Activated T-helper 1 cell treated with Interleukin-2 at 50 U/mL for 16 hours (primary cell): ENCODE results near the gene AAR2.

Source experiments
- DNase-seq: peaks from one replicate; pipeline ENCODE4 v3.0.0-alpha.2; 2020; ENCODE audit warnings: low read depth

AAR2 gene

DNA sequence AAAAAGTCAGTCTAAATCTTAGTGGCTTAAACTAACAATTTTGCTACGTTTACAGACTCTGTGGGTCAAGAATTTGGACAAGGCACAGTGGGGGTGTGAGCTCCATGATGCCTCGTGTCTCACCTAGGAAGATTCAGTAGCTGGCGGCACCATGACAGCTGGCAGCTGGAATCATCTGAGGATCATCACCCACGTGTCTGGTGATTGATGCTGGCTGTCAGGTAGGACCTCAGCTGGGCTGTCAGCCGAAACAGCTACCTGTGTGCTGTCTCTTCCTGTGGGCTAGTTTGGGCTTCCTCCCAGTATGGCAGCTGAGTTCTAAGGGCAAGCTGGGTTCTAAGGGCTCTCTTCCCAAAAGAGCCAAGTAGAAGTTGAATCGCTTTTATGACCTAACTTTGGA lies 43.5 kb downstream of the AAR2 start:
- DNase-seq, result no peak

- no peak for DNase-seq
These were observed 45.6 kb downstream of the AAR2 start for GRCh38 chr20:36281785-36282380.

DNA sequence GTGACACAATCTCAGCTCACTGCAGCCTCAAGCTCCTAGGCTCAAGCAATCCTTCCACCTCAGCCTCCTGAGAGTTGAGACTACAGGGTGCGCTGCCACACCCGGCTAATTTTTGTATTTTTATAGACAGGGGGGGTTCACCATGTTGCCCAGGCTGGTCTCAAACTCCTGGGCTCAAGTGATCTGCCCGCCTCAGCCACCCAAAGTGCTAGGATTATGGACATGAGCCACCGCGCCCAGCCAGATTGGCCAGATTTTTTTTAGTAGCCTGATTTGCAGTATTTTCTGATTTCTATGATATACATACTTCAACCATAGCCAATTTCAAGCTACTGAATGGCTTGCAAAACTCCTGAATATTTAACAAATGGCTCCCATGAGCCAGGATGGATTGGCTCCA lies 48.5 kb downstream of the AAR2 start:
- no peak for DNase-seq

DNA sequence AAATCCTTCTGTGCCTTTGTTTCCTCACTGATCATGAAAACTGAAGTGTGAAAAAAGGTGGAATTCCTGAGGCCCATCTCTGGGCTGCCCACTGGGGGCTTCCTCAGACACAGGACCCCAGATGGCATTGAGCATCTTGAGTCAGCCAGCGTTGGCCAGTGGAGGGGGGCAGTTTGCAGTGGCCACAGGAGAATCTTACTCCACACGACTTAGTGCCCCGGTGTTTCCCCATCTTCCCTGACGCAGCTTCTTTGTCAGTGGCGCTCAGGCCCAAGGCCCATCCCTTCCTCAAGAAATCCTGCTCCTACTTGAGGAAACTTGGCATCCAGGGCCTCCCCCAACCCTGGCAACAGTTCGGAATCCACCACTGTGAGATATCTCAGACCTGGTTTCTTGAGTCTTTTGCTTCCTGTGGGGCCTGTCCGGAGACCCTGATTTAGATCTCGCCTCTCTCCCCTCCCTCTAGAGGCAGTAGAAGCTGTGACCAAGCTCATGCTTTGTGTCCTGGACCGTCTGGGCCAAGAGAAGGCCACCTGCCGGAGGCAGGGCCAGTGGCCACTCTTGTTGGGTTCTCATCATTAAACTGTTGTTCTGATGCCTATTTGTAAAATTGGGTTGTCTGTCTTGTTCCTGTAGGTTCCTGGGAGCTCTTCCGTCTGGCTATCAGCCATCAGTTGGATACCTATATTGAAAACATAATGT lies 49.6 kb downstream of the AAR2 start:
- no peak for DNase-seq

- DNase-seq, result no peak
These were observed 61.4 kb downstream of the AAR2 start for GRCh38 chr20:36297656-36298055.

DNA sequence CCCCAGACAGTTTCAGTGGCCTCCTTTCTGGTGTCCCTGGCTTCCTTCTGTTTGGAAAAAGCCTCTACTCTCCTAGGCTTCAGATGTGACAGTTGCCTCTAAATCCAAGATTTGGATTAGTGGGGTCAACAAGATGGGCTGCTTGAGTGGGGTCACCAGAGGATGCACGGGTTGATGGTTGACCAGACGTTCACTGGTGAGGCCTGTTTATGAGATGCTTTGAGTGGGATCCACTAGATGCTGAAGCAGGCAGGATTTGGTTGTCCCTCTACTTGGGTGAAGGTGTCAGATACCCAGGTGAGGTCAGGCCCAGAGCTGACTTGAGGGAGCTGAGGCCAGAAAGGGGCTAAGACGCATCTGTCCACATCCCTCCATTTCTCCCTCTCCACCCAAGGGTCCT lies 61.8 kb downstream of the AAR2 start:
- DNase-seq, result no peak

GRCh38 chr20:36298795-36299339 lies 62.6 kb downstream of the AAR2 start:
- DNase-seq, result no peak

DNA sequence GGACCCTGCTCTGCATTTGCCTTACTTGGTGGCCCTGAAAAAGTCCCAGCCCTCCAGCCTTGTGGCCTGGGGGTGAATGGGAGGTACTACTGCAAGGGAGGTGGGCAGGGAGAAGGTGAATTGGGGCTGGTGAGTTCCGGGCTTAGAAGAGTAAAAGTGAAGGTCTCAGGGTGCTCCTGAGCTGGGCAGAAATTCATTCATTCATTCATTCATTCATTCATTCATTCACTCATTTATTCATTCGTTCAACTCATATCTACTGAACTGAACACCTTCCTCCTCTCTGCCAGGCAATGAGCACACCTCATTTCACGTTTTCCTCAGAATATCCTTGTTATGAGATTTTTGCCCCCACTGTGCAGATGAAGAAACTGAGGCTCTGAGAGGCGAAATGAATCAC lies 63.2 kb downstream of the AAR2 start:
- no peak for DNase-seq

- no peak for DNase-seq
These were observed 65.3 kb downstream of the AAR2 start for GRCh38 chr20:36301359-36302119.

GRCh38 chr20:36303020-36303595 lies 66.8 kb downstream of the AAR2 start:
- DNase-seq, result no peak

DNA sequence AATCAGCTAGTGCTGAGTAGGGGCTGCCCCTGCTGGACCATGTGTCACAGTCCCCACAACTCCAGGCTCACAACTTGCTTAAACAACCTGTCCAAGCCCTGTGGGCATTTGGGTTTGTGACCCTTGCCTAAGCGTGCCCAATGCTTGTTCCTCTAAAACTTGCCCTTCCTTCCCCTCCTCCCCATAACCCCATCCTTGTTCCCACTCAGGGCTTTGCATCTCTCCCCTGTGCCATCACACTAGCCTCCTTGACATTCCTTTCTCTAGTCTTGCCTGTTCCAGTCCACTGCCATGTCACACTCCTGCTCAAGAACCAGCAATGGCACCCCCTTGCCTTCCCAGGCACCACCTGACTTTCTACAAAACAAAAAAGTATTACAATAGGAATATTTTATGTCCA lies 67.6 kb downstream of the AAR2 start:
- DNase-seq, result no peak

GRCh38 chr20:36304786-36305495 lies 68.7 kb downstream of the AAR2 start:
- DNase-seq, result no peak

GRCh38 chr20:36305602-36306551 lies 69.6 kb downstream of the AAR2 start, which contains the start of gene DLGAP4:
Gene DLGAP4, plus strand, starts transcription at chr20:36306339. Its CDS starts 125,379 bp downstream, at chr20:36431718.
- no peak for DNase-seq
